ENCODE results near the gene RPUSD3. TPM values are rescaled to one million over a fixed set of nuclear protein-coding genes. Genes with fewer than 3 reads are reported as not detected.

The RPUSD3 gene
- total and polyA plus RNA-seq, 2 donors (not counting 3 experiments of a cell fraction or from before 2014, with no cell fraction given), result 38.9 to 56.6 TPM

DNA sequence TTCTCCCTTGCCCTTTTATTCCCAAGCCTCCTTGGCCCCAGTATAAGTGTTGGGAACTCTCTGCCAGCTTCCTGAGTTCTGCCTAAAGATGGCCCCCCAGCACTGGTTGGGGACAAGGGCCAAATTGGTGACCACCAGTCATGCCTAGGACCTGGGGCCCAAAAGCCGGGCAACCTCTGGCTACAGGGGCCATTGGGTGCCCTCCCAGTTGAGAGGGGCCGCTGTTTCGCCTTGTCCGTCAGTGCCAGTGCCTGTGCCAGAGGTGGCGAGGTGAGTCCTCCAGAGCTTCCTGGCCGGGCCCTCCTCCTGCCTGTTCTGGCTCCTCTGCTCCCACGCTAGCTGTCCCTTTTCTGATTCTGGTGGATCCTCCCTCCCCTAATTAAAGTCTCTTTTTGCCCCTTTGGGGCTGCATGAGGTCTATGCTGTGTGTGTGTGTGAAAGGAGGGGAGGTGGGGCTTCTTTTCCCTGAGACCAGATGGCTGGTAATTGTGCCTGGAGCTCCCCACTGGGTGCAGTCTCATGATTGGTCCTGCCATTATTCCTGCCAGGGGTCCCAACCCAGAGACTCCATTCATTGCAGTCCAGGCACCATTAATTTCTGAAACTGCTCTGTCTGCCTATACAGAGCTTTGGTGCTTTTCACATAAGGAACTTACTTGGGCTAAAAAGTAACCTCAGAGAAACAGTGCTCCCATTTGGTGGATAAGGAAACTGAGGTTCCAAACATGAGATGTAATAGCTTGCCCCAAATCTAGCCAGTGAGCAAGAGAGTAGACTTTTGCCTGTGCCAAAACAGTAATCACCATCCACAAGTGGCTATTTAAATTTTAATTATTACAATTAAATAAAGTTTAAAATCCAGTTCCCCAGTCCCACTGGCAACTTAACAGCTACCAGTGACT lies 36.9 kb downstream of the RPUSD3 start:
- no peaks in the 10 kb centered on the region for H3K9me3 ChIP-seq (replicated peaks; ENCODE audit: control insufficient read depth, insufficient read depth, low read length)
- CTCF ChIA-PET, result interaction anchor here (2.8 kb wide), 1 partner anchor 140 kb away, joined by 12 read pairs; no protein-coding TSS in a partner anchor
- no peak overlapping the region for H3K4me3 ChIP-seq (replicated peaks in 1 of 3; ENCODE audit: insufficient read depth in 1 of 3, low read depth in 1 of 3, low read length in 3 of 3)
- POLR2A ChIA-PET, result no interaction called here
- H3K27ac ChIP-seq (ENCODE audit: insufficient read depth, low read depth, low read length), result no peak overlapping the region
- no peak overlapping the region for H2AFZ ChIP-seq (ENCODE audit: low read depth, low read length)
- H3K27me3 ChIP-seq (ENCODE audit: control insufficient read depth in 2 of 2, insufficient read depth in 2 of 2, low read length in 2 of 2), result no peaks in the 10 kb centered on the region
- TSS peak; percentile 72 for BruUV-seq (replicated peaks)
- TF ChIP-seq POLR2AphosphoS5 (IDR thresholded peaks at IDR 0.05; ENCODE audit: insufficient read depth, low read depth, low read length), result no peak
- TF ChIP-seq, protein P1, sequence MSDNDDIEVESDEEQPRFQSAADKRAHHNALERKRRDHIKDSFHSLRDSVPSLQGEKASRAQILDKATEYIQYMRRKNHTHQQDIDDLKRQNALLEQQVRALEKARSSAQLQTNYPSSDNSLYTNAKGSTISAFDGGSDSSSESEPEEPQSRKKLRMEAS (IDR thresholded peaks at IDR 0.05; ENCODE audit: insufficient read depth, insufficient read length), result no peak
- H3K4me2 ChIP-seq (ENCODE audit: insufficient read depth, low read length), result no peak overlapping the region
- no peaks in the 10 kb centered on the region for H3K9me1 ChIP-seq (replicated peaks; ENCODE audit: control insufficient read depth, extremely low read depth, insufficient read depth, low read length)
- FAIRE-seq (no peak), DNase-seq (ENCODE audit: low read depth, low spot score) (no peak)
- H3K4me1 ChIP-seq (ENCODE audit: control insufficient read depth, extremely low read depth, insufficient read depth, low read length), result peaks cover 12% of the 10 kb centered on the region
- intact Hi-C loops (cut with micrococcal nuclease) (loop anchor here (10.0 kb wide), 1 partner anchor 302 kb away; no protein-coding TSS in a partner anchor), dilution Hi-C loops (cut with MboI; ENCODE audit: extremely low pct_ligation_motif_present, low sequenced_read_pairs) (no loop called here)
- peaks cover 20 to 38% of the 10 kb centered on the region in 2 experiments for H3K36me3 ChIP-seq (ENCODE audit: control insufficient read depth in 2 of 2, extremely low read depth in 1 of 2, insufficient read depth in 2 of 2, low read length in 2 of 2)
- no peaks in the 10 kb centered on the region for H4K20me1 ChIP-seq (replicated peaks; ENCODE audit: control insufficient read depth, extremely low read depth, insufficient read depth, low read length)
- no peak overlapping the region for H3K9ac ChIP-seq (replicated peaks; ENCODE audit: extremely low read depth, insufficient read depth, low read length)
- H3K79me2 ChIP-seq (ENCODE audit: control insufficient read depth, insufficient read depth, low read length), result no peaks in the 10 kb centered on the region

DNA sequence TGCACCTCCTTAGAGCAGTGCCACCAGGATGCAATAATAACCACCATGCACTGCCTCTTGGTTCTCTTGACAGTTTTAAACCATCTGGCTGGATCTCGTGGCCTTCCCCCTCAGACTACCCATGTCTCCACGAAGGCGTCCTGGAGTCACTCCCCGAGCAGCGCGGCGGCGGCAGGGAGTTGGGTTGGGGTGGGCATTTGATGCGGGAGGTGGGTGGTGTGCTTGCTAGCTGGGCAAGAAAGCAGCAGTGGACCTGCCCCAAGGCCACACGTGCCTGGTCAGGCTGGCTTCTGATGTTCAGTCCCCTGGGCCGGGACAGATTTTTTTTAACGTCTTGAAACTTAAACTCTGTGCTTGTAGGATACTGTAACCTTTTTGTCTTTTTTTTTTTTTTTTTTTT lies 37.7 kb downstream of the RPUSD3 start:
- intact Hi-C loops (cut with micrococcal nuclease) (loop anchor here (10.0 kb wide), 1 partner anchor 301 kb away; no protein-coding TSS in a partner anchor), dilution Hi-C loops (cut with MboI; ENCODE audit: extremely low pct_ligation_motif_present, low sequenced_read_pairs) (no loop called here)
- FAIRE-seq, result no peak
- H3K4me2 ChIP-seq (ENCODE audit: insufficient read depth, low read length), result no peak overlapping the region
- H3K36me3 ChIP-seq (ENCODE audit: control insufficient read depth in 2 of 2, extremely low read depth in 1 of 2, insufficient read depth in 2 of 2, low read length in 2 of 2), result peaks cover 26 to 43% of the 10 kb centered on the region in 2 experiments
- H3K27me3 ChIP-seq (ENCODE audit: control insufficient read depth in 2 of 2, insufficient read depth in 2 of 2, low read length in 2 of 2), result no peaks in the 10 kb centered on the region
- H4K20me1 ChIP-seq (replicated peaks; ENCODE audit: control insufficient read depth, extremely low read depth, insufficient read depth, low read length), result no peaks in the 10 kb centered on the region
- no peak overlapping the region for H3K4me3 ChIP-seq (replicated peaks in 1 of 3; ENCODE audit: insufficient read depth in 1 of 3, low read depth in 1 of 3, low read length in 3 of 3)
- H2AFZ ChIP-seq (ENCODE audit: low read depth, low read length), result no peak overlapping the region
- POLR2A ChIA-PET, result no interaction called here
- no peak overlapping the region for H3K27ac ChIP-seq (ENCODE audit: insufficient read depth, low read depth, low read length)
- H3K9me1 ChIP-seq (replicated peaks; ENCODE audit: control insufficient read depth, extremely low read depth, insufficient read depth, low read length), result no peaks in the 10 kb centered on the region
- DNase-seq (ENCODE audit: low read depth, low spot score), result no peak
- TF ChIP-seq GATA2 (IDR thresholded peaks at IDR 0.05; ENCODE audit: insufficient read depth, insufficient read length, low read depth, low read length) (no peak), FOS (IDR thresholded peaks at IDR 0.05; ENCODE audit: borderline replicate concordance, insufficient read depth, low read length) (no peak), JUN (IDR thresholded peaks at IDR 0.05; ENCODE audit: borderline replicate concordance, insufficient read depth, insufficient read length, low read depth) (no peak), EZH2 (IDR thresholded peaks at IDR 0.05; ENCODE audit: borderline replicate concordance, low read depth, low read length, severe bottlenecking) (no peak), MYC (IDR thresholded peaks at IDR 0.05; ENCODE audit: low read depth, low read length) (no peak), POLR2A (IDR thresholded peaks at IDR 0.05; ENCODE audit: low read depth, low read length) (no peak), POLR2AphosphoS5 (IDR thresholded peaks at IDR 0.05; ENCODE audit: insufficient read depth, low read depth, low read length) (no peak)
- TF ChIP-seq, protein P2, sequence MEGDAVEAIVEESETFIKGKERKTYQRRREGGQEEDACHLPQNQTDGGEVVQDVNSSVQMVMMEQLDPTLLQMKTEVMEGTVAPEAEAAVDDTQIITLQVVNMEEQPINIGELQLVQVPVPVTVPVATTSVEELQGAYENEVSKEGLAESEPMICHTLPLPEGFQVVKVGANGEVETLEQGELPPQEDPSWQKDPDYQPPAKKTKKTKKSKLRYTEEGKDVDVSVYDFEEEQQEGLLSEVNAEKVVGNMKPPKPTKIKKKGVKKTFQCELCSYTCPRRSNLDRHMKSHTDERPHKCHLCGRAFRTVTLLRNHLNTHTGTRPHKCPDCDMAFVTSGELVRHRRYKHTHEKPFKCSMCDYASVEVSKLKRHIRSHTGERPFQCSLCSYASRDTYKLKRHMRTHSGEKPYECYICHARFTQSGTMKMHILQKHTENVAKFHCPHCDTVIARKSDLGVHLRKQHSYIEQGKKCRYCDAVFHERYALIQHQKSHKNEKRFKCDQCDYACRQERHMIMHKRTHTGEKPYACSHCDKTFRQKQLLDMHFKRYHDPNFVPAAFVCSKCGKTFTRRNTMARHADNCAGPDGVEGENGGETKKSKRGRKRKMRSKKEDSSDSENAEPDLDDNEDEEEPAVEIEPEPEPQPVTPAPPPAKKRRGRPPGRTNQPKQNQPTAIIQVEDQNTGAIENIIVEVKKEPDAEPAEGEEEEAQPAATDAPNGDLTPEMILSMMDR (IDR thresholded peaks at IDR 0.05; ENCODE audit: extremely low read depth in 1 of 2, insufficient read depth in 1 of 2, low read depth in 1 of 2, low read length in 2 of 2), result no peak
- TF ChIP-seq, protein P1 (IDR thresholded peaks at IDR 0.05; ENCODE audit: insufficient read depth, insufficient read length), result no peak
- no peak overlapping the region for H3K9ac ChIP-seq (replicated peaks; ENCODE audit: extremely low read depth, insufficient read depth, low read length)
- CTCF ChIA-PET, result interaction anchor here (2.4 kb wide), 1 partner anchor 140 kb away, joined by 10 read pairs; no protein-coding TSS in a partner anchor
- BruUV-seq (replicated peaks), result no TSS peak
- H3K79me2 ChIP-seq (ENCODE audit: control insufficient read depth, insufficient read depth, low read length), result no peaks in the 10 kb centered on the region
- H3K9me3 ChIP-seq (replicated peaks; ENCODE audit: control insufficient read depth, insufficient read depth, low read length), result no peaks in the 10 kb centered on the region
- peaks cover 12% of the 10 kb centered on the region for H3K4me1 ChIP-seq (ENCODE audit: control insufficient read depth, extremely low read depth, insufficient read depth, low read length)

All from endothelial cell of umbilical vein (primary cell).